Lung (tissue), 12 donors: ENCODE measurements around the gene SLC38A9. TPM values are rescaled to one million over a fixed set of nuclear protein-coding genes. Genes with fewer than 3 reads are reported as not detected.

Experiments used
- ATAC-seq: fragments of 200-7000 bp; cut with Tn5 transposase; one replicate; pipeline ENCODE4 v1.9.1; 2020; ENCODE audit warnings: moderate number of reproducible peaks; ENCODE audit not compliant: insufficient read depth, low FRiP score
- DNase-seq, 3 donors: peaks; one replicate each; pipeline ENCODE4 v3.0.0-alpha.2; 2013 to 2017
- H3K27ac ChIP-seq, 2 donors: one replicate each; pipeline ENCODE4 v1.5.1; 2013; ENCODE audit warnings: mild to moderate bottlenecking in 2 of 2, moderate library complexity in 2 of 2, control low read depth in 1 of 2, inconsistent platforms in 1 of 2, low read depth in 1 of 2, low read length in 1 of 2
- H3K27me3 ChIP-seq, 3 donors: one replicate each; pipeline ENCODE4 v1.5.1; 2013; ENCODE audit warnings: low read length in 2 of 3; ENCODE audit not compliant: control insufficient read depth in 3 of 3, insufficient read depth in 3 of 3
- H3K36me3 ChIP-seq, 4 donors: one replicate each; pipeline ENCODE4 v1.5.1; 2013; ENCODE audit warnings: low read length in 4 of 4, mild to moderate bottlenecking in 1 of 4, moderate library complexity in 1 of 4; ENCODE audit not compliant: control insufficient read depth in 4 of 4, insufficient read depth in 4 of 4
- H3K4me1 ChIP-seq, 5 donors: one replicate each; pipeline ENCODE4 v1.5.1; 2013; ENCODE audit warnings: low read length in 5 of 5, mild to moderate bottlenecking in 2 of 5, moderate library complexity in 1 of 5; ENCODE audit not compliant: control insufficient read depth in 5 of 5, insufficient read depth in 5 of 5
- H3K4me3 ChIP-seq: one replicate; pipeline ENCODE4 v1.5.1; 2013; ENCODE audit warnings: mild to moderate bottlenecking, control low read depth, moderate library complexity
- H3K9ac ChIP-seq, 2 donors: one replicate each; pipeline ENCODE4 v1.5.1; 2013; ENCODE audit warnings: low read length in 2 of 2, control low read depth in 1 of 2; ENCODE audit not compliant: insufficient read depth in 1 of 2
- H3K9me3 ChIP-seq, 4 donors: one replicate each; pipeline ENCODE4 v1.5.1; 2013; ENCODE audit warnings: low read length in 3 of 4, mild to moderate bottlenecking in 1 of 4, moderate library complexity in 1 of 4; ENCODE audit not compliant: control insufficient read depth in 4 of 4, insufficient read depth in 3 of 4
- WGBS, 2 donors: extraction: QIAGEN DNeasy Blood & Tissue Kit; methylation state at CpG; one replicate each; pipeline ENCODE4 v1.1.7; 2013; 5-methylcytosine and 5-hydroxymethylcytosine counted together
- polyA plus RNA-seq, 2 donors: library from polyadenylated mRNA; stranded (reverse); fragments of 200-250 nt; gene quantifications; one replicate each; pipeline ENCODE4 v1.2.1, GENCODE V29; 2013
- total RNA-seq, 2 donors: library from RNA; depleted of rRNA in 1 of 2; stranded (reverse); fragments of >200 nt in 1 of 2; gene quantifications; one replicate each; pipeline ENCODE4 v1.2.1, GENCODE V29; 2014 to 2021
- TF ChIP-seq, protein P1 (sequence below): IDR thresholded peaks from 2 replicates; pipeline ENCODE4 v1.5.1; 2012; ENCODE audit warnings: mild to moderate bottlenecking; ENCODE audit errors: control extremely low read depth, extremely low read depth
- donor health status: control.
- donor health status: control.
- donor health status: Bipolar disorder and iron deficiency.
- donor health status: healthy.
- donor health status: DM: yes; HTN: yes; CAD: no.

SLC38A9 gene
- total and polyA plus RNA-seq, 4 donors = 8.5 to 64.2 (median 14.5) TPM

DNA sequence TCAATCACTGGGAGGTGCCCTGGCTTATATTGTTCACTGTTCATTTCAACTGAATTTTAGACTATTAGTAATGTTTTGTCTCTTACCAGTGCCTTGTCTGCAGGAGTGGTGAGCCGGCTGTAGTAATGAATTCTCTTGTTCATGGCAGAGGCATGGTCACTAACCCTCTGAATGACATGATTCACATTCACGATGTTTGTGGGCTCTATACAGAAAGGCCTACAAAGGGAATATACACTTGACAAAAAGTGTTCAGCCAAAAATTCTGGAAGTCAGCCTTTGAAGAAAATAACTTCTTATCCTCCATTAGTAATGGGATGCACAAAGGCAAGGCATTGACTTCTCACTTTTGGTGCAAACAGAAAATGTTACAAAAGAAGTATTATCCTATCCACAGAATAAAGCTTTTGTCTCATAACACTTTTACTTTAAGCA, 39.6 kb downstream of the SLC38A9 start:
- peaks cover 0 to 4% (median under 1%) of the 10 kb centered on the region in 4 donors for H3K36me3 ChIP-seq
- no peak overlapping the region for H3K4me3 ChIP-seq
- DNase-seq = no peak
- peaks cover 0 to 33% (median 13%) of the 10 kb centered on the region in 5 donors for H3K4me1 ChIP-seq
- no peak for ATAC-seq
- 86 to 96% methylated on average over 2 of the region's 2 CpGs for WGBS, 2 donors
- no peaks in the 10 kb centered on the region for H3K9me3 ChIP-seq
- TF ChIP-seq, protein P1, sequence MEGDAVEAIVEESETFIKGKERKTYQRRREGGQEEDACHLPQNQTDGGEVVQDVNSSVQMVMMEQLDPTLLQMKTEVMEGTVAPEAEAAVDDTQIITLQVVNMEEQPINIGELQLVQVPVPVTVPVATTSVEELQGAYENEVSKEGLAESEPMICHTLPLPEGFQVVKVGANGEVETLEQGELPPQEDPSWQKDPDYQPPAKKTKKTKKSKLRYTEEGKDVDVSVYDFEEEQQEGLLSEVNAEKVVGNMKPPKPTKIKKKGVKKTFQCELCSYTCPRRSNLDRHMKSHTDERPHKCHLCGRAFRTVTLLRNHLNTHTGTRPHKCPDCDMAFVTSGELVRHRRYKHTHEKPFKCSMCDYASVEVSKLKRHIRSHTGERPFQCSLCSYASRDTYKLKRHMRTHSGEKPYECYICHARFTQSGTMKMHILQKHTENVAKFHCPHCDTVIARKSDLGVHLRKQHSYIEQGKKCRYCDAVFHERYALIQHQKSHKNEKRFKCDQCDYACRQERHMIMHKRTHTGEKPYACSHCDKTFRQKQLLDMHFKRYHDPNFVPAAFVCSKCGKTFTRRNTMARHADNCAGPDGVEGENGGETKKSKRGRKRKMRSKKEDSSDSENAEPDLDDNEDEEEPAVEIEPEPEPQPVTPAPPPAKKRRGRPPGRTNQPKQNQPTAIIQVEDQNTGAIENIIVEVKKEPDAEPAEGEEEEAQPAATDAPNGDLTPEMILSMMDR = no peak
- no peaks in the 10 kb centered on the region for H3K27me3 ChIP-seq
- no peak overlapping the region for H3K9ac ChIP-seq
- H3K27ac ChIP-seq = no peak overlapping the region

DNA sequence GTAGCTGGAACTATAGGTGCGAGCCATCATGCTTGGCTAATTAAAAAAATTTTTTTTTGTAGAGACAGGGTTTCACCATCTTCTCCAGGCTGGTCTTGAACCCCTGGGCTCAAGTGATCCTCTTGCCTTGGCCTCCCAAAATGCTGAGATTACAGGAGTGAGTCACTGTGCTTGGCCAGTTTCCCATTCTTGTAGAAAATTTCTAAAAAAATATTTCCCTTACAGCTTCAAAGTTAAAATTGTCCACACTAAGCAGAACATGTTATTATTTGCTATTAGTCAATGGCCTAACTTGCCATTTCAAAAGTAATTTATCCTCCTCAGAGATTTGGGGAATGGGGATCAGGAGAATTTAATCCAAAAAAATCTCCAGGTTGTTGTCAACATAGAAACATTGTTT, 40.1 kb downstream of the SLC38A9 start:
- Histone ChIP-seq H3K4me3 (no peak overlapping the region), H3K27me3 (no peaks in the 10 kb centered on the region), H3K4me1 (peaks cover 0 to 29% (median 9%) of the 10 kb centered on the region in 5 donors), H3K27ac (no peak overlapping the region), H3K36me3 (peaks cover 0 to 4% (median under 1%) of the 10 kb centered on the region in 4 donors), H3K9me3 (no peaks in the 10 kb centered on the region), H3K9ac (no peak overlapping the region)
- TF ChIP-seq, protein P1 = no peak
- WGBS, 2 donors = 97 to 100% methylated on average over 1 of the region's 1 CpG
- DNase-seq (no peak), ATAC-seq (no peak)

DNA sequence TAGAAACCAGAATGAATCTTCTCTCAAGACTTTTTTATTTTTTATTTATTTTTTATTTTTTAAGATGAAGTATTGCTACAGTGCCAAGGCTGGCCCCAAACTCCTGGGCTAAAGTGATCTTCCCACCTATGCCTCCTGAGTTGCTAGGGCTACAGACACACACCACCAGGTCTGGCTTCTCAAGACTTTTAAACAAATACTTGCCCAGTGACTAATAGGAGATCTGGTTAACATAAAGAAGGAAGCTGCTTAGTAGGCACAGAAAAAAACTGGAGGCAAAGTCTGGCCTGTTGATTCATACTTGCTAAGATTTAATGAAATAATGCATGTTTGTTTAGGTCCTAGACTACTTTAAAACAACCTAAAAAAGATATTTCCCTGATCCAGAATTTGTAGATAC, 43.8 kb downstream of the SLC38A9 start:
- DNase-seq (no peak), ATAC-seq (no peak)
- H3K4me3 ChIP-seq = no peak overlapping the region
- H3K36me3 ChIP-seq = peaks cover 0 to 4% (median 2%) of the 10 kb centered on the region in 4 donors
- H3K9me3 ChIP-seq = no peaks in the 10 kb centered on the region
- TF ChIP-seq, protein P1 = no peak
- H3K27me3 ChIP-seq = no peaks in the 10 kb centered on the region
- H3K27ac ChIP-seq = no peak overlapping the region
- no peak overlapping the region for H3K9ac ChIP-seq
- peaks cover 0 to 9% (median under 1%) of the 10 kb centered on the region in 5 donors for H3K4me1 ChIP-seq

DNA sequence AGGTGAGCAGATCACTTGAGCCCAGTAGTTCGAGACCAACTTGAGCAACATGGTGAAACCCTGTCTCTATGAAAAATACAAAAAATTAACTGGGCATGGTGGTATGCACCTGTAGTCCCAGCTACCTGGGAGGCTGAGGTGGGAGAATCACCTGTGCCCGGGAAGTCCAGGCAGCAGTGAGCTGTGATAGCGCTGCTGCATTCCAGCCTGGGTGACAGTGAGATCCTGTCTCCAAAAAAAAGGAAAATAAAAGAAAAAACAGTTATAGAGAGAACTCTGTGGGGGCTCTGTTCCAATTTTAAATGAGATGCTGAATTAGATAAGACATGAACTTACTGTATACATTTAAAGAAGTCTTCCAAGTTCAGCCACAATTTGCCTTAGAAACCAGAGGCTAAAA, 44.2 kb downstream of the SLC38A9 start:
- no peak for DNase-seq
- ATAC-seq = no peak
- 98% methylated on average over 3 of the region's 3 CpGs for WGBS, 2 donors
- no peak overlapping the region for H3K4me3 ChIP-seq
- H3K4me1 ChIP-seq = peaks cover 0 to 8% (median 0%) of the 10 kb centered on the region in 5 donors
- no peak overlapping the region for H3K9ac ChIP-seq
- no peaks in the 10 kb centered on the region for H3K9me3 ChIP-seq
- H3K27me3 ChIP-seq = no peaks in the 10 kb centered on the region
- H3K27ac ChIP-seq = no peak overlapping the region
- TF ChIP-seq, protein P1 = no peak
- peaks cover 0 to 5% (median 2%) of the 10 kb centered on the region in 4 donors for H3K36me3 ChIP-seq
